C4-2B (cell line): ENCODE data around the gene INTS7.

ENCODE experiments used
- ZFX ChIP-seq: fragments of 450-650 bp; IDR thresholded peaks from 2 replicates; pipeline ENCODE4 v1.6.1; 2017
- TF ChIP-seq, protein P1 (sequence below): fragments of 450-650 bp; conservative IDR thresholded peaks from 2 replicates; pipeline ENCODE4 v1.5.1; 2017; ENCODE audit warnings: mild to moderate bottlenecking

GRCh38 chr1:211959680-211960079 is 75.7 kb downstream of the INTS7 start:
- TF ChIP-seq, protein P1, sequence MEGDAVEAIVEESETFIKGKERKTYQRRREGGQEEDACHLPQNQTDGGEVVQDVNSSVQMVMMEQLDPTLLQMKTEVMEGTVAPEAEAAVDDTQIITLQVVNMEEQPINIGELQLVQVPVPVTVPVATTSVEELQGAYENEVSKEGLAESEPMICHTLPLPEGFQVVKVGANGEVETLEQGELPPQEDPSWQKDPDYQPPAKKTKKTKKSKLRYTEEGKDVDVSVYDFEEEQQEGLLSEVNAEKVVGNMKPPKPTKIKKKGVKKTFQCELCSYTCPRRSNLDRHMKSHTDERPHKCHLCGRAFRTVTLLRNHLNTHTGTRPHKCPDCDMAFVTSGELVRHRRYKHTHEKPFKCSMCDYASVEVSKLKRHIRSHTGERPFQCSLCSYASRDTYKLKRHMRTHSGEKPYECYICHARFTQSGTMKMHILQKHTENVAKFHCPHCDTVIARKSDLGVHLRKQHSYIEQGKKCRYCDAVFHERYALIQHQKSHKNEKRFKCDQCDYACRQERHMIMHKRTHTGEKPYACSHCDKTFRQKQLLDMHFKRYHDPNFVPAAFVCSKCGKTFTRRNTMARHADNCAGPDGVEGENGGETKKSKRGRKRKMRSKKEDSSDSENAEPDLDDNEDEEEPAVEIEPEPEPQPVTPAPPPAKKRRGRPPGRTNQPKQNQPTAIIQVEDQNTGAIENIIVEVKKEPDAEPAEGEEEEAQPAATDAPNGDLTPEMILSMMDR: no peak
- no peak for TF ChIP-seq ZFX
